Effector memory CD4-positive, alpha-beta T cell (primary cell): ENCODE results near the gene JPH4.

Experiments used
- DNase-seq, 3 donors: peaks; one replicate each; pipeline ENCODE4 v3.0.0-alpha.2; 2020
- H3K27ac ChIP-seq: 2 replicates; pipeline ENCODE4 v1.7.0; 2013; ENCODE audit warnings: mild to moderate bottlenecking, low read length, moderate library complexity; ENCODE audit not compliant: insufficient read depth, poor library complexity, severe bottlenecking
- H3K27me3 ChIP-seq: replicated peaks from 2 replicates; pipeline ENCODE4 v1.7.0; 2013; ENCODE audit warnings: mild to moderate bottlenecking, low read length; ENCODE audit not compliant: insufficient read depth, control insufficient read depth, poor library complexity, severe bottlenecking
- H3K36me3 ChIP-seq: 2 replicates; pipeline ENCODE4 v1.7.0; 2013; ENCODE audit warnings: mild to moderate bottlenecking, low read length, moderate library complexity; ENCODE audit not compliant: control insufficient read depth, insufficient read depth
- H3K4me1 ChIP-seq: 2 replicates; pipeline ENCODE4 v1.7.0; 2013; ENCODE audit warnings: low read length, mild to moderate bottlenecking; ENCODE audit not compliant: control insufficient read depth, insufficient read depth, poor library complexity, severe bottlenecking
- H3K4me3 ChIP-seq: 2 replicates; pipeline ENCODE4 v1.7.0; 2013; ENCODE audit warnings: low read length, low read depth, mild to moderate bottlenecking; ENCODE audit not compliant: insufficient read depth, poor library complexity, severe bottlenecking
- H3K9me3 ChIP-seq: 2 replicates; pipeline ENCODE4 v1.7.0; 2013; ENCODE audit warnings: mild to moderate bottlenecking, low read length, moderate library complexity; ENCODE audit not compliant: control insufficient read depth

JPH4 gene

DNA sequence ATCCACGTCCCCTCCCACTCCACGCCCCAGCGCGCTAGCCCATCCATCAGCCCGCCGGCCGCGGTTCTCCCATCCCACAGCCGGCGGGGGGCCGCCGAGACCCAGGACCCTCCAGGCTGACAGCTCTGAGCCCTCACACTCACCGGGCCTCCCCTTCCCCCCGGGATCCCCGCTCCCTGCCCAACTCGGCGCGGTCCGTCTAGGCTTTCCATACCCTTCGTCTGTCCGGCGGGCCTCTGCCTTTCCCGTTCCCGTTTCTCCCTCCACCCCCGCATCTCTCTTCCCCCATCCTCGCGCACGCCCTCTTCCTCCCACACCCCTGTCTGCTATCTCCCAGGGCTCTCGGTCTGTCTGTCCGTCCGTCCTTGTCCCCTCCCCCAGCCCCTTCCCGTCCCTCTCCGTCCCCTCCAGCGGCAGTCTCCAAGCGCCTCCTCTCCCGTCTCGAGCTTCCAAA lies 27.8 kb downstream of the JPH4 start:
- Histone ChIP-seq H3K27ac (peak overlapping the region; percentile 40), H3K27me3 (peaks cover 15% of the 10 kb centered on the region), H3K4me3 (peak overlapping the region; percentile 66), H3K36me3 (no peaks in the 10 kb centered on the region), H3K9me3 (no peaks in the 10 kb centered on the region), H3K4me1 (peaks cover 16% of the 10 kb centered on the region)
- no peak for DNase-seq

DNA sequence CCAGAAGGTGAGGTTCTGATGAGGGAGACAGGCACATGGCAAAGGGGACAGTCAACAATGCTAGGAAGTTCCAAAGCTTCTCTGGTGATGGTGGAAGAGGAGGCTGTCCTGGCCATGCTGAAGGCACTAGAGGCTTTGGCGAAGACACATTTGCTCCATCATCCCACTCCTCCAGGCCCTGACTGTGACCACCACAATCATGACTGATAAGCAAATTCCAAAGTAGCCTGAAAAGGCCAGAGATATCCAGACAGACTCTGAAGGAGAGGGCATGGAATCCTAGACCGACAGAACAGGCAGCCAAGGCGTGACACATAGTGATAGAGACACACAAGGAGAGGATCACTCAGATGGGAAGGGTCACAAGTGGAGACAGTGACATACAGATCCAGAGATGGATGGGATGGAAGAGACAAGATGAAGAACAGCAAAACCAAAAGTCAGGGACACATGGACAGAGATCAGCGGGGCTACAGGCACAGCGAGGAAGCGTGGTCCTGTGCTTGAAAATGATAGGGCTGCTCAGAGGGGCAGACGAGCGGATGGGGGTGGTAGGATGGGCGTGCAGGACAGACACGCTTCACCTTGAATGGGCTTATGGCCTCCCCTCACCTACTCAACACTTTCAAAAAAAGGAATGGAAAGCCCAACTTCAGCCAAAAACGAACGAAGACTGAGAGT lies 28.3 kb downstream of the JPH4 start:
- no peaks in the 10 kb centered on the region for H3K36me3 ChIP-seq
- H3K4me3 ChIP-seq: peak overlapping the region; percentile 66
- H3K4me1 ChIP-seq: peaks cover 16% of the 10 kb centered on the region
- H3K27me3 ChIP-seq: peaks cover 15% of the 10 kb centered on the region
- H3K27ac ChIP-seq: no peak overlapping the region
- no peak for DNase-seq
- no peaks in the 10 kb centered on the region for H3K9me3 ChIP-seq

DNA sequence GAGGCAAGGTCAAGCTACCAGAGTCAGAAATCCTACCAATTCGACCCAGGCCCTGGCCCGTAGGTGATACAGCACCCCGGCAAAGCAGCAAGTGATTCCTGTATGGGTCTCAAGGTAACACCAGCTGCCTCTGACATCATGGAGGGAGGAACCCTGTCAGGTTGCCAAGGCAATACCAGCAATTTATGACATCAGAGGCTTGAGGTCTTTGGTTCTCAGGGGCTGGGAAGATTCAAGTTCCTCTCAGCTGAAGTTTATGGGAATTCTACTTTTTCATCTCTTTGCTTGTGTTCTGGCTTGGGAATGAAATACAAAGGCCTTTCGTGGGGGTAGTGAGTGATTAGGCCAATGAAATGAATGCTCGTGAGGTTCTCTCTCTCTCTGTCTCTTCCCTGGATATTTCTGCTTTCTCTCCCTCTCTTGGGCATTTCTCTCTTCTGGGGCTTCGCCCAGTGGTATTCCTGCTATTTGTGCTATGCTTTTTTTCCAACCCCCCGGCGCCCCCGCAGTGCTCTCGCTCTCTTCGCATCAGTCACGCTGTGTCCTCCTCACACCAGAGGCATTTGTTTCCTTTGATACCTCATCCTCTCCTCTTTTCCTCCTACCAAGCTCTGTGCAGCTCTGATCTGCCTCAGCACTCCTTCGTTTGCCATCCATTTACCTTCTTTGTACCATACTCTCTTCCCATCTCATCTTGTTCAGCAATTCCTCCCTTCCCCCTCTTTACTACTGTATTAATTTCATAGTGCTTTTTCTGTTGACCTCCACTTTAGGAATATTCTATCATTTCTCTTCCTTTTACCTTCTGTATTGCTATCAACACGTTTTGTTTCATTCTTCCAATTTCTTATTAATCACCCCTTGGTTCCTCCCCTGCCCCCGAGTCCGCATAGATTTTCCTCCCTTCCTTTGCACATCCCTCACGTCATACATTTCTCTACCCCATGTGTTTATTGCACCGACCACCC lies 30.0 kb downstream of the JPH4 start:
- DNase-seq: no peak
- H3K36me3 ChIP-seq: no peaks in the 10 kb centered on the region
- H3K27me3 ChIP-seq: peaks cover 15% of the 10 kb centered on the region
- H3K9me3 ChIP-seq: no peaks in the 10 kb centered on the region
- H3K4me3 ChIP-seq: no peak overlapping the region
- no peak overlapping the region for H3K27ac ChIP-seq
- peaks cover 16% of the 10 kb centered on the region for H3K4me1 ChIP-seq

DNA sequence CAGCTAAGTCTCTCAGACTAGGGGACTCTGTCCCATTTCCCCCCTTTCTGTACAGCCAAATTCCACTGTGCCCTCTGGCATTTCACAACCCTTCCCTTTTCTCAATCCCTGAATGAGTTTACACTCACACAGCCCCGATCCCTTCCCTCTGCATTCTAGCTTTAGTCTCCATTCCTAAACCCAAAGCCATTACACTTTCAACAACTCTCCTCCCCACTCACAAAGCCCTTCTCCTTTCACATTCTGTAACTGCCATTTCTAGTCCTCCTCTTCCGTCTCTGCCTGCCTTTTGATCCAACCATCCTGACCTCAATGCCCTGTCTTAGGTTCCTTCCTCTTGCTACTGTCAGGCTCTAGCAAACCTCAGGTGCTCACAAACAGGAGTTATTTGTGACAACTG lies 30.7 kb downstream of the JPH4 start:
- no peaks in the 10 kb centered on the region for H3K36me3 ChIP-seq
- H3K4me3 ChIP-seq: no peak overlapping the region
- peaks cover 15% of the 10 kb centered on the region for H3K27me3 ChIP-seq
- no peak overlapping the region for H3K27ac ChIP-seq
- DNase-seq: no peak
- peaks cover 16% of the 10 kb centered on the region for H3K4me1 ChIP-seq
- no peaks in the 10 kb centered on the region for H3K9me3 ChIP-seq

DNA sequence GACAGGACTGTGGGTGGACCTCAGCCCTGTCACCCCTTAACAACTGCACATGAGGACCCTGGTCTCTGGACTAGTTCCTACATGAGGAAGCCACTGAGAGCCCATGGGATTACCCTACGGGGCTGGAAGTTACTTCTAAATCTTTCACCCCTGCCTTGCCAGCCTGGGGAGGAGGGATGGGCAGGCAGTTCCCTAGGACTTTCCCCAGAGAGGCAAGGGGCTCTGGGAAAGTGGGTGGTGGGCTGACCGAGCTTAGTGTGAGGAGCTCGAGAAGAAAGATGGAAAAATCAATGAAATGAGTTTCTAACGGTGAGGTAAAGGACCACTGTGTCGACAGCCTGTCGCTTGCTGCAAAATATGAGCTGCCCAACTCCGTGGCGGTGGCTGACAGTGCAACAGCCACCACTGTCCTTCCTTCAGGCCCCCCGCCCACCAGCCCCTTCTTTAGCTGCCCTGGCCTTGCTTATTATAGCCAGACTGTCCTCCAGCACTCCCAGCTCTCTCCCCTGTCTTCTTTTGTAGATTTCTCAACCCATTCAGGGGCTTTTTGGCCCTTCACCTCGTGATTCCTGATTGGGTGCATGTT lies 32.0 kb downstream of the JPH4 start:
- Histone ChIP-seq H3K36me3 (no peaks in the 10 kb centered on the region), H3K4me3 (no peak overlapping the region), H3K9me3 (no peaks in the 10 kb centered on the region), H3K27me3 (peaks cover 15% of the 10 kb centered on the region), H3K4me1 (peaks cover 10% of the 10 kb centered on the region), H3K27ac (no peak overlapping the region)
- DNase-seq: no peak

DNA sequence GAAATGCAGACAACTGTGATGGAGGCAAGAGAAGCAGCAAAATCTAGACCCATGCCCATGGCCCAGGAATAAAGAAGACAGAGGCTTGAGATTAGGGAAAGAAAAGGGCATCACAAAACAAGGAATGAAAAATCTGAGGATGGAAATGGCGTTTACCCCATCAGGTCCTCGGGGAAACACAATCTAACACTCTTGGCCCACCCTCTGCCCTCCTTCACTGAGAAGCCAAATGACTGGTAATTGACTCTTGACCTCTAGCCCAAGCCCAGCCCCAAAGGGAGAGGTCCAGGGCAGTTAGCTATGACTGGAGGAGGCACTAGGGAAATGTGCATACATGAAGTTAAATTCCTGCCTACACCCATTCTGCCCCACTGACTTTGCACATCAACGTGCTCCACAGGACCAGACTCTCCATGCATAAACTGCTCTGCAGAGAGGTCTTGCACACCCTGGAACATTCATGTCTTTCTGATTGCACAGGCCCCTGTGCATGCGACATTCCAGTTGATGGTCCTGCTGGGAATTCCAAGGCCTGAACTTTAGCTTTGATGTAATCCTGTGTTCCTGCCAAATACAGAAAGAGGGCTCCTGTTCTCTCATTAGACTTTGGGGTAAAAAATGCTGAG lies 32.7 kb downstream of the JPH4 start:
- no peak for DNase-seq
- H3K4me1 ChIP-seq: peaks cover 4% of the 10 kb centered on the region

DNA sequence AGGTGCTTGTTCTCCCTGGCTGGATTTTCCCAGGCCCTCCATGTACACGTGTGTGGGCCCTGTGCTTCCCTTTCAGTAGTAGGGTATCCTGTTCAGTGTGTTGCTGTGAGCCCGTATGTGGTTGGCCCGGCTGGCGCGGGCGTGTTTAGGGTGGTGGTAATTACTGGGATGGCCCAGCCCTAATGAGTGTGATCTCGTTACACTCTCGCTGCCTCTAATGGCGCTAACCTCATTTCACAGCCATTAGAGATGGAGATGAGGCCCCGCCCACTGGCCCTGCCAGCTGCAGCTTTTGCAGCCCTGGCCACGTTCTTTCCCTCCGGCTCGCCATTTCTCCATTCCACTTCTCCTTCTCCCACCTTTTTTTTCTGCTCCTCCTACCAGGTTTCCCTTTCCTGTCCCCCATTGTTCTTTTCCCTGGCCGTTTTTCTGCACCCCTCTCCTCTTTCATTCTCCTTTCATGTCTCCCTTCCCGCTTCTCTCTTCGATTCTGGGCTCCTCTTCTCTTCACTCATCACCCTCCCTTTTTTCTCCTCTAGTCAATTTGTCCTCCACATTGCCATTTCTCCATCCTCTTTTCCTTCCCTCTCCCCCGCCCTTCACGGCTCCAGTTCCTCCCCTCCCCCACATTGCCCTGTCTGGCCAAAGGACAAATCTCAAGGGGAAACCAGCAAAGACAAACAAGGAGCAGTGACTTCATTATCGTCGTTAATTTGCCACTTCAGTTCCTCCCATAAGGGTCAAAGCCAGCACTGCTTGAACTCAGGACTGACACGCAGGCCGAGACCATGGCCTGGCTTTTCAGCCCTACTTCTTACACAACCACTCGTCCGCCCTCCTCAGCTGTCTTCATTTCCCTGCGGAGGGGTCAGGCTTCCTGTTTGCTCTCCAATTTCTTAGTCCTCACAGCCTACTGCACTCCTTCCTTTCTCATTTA lies 33.8 kb downstream of the JPH4 start:
- H3K27ac ChIP-seq: no peak overlapping the region
- no peaks in the 10 kb centered on the region for H3K4me1 ChIP-seq
- DNase-seq: no peak
- peaks cover under 1% of the 10 kb centered on the region for H3K27me3 ChIP-seq
- H3K36me3 ChIP-seq: no peaks in the 10 kb centered on the region
- no peak overlapping the region for H3K4me3 ChIP-seq
- H3K9me3 ChIP-seq: no peaks in the 10 kb centered on the region

More for the DNA sequence above, 32.7 kb downstream of the JPH4 start:
- Histone ChIP-seq H3K4me3 (no peak overlapping the region), H3K27me3 (peaks cover 11% of the 10 kb centered on the region), H3K9me3 (no peaks in the 10 kb centered on the region), H3K27ac (no peak overlapping the region), H3K36me3 (no peaks in the 10 kb centered on the region)

DNA sequence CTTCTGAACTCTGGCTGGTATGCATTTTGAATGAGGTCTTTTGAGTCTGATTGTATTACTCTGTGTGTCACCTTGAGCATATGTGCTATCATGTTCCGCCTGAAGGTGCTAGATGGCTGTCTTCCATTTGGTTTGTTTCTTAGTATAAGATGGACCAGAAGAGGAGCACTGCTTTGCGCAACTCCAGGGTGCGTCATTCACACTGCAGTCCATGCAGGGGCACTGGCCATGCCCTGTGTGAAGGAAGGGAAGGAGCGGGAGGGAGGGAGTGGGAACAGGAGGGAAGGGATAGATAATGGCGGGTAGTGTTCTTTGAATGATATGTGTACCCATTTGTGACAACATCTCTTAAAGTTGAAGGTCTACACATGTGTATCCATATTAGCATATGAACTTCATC lies 35.2 kb downstream of the JPH4 start:
- Histone ChIP-seq H3K27ac (no peak overlapping the region), H3K4me3 (no peak overlapping the region), H3K27me3 (no peaks in the 10 kb centered on the region), H3K9me3 (no peaks in the 10 kb centered on the region), H3K4me1 (no peaks in the 10 kb centered on the region), H3K36me3 (no peaks in the 10 kb centered on the region)
- DNase-seq: no peak

DNA sequence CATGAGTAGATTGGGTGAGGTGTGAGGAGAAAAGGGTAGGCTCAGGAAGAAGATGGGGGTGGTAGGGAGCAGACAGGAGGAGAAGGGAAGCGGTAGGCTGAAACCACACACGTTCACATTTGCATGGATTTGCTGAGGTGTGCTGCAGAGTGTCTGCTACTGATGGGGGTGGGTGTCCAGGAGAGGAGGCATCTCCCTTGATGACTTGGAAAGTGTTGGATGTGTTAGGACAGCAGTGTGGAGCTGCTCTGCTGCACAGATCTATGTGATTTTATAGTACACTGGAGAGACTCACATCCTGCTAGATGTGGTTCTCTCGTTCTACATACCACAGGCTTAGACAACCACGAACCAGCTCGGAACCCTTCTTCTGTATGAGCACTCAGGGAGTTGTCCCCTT lies 36.3 kb downstream of the JPH4 start:
- Histone ChIP-seq H3K27me3 (no peaks in the 10 kb centered on the region), H3K27ac (no peak overlapping the region), H3K9me3 (no peaks in the 10 kb centered on the region), H3K4me3 (no peak overlapping the region), H3K4me1 (no peaks in the 10 kb centered on the region), H3K36me3 (no peaks in the 10 kb centered on the region)
- no peak for DNase-seq
